SK-N-SH (cell line): Measurements from ENCODE around the gene HOXD10. TPM values are rescaled to one million over a fixed set of nuclear protein-coding genes. Genes with fewer than 3 reads are reported as not detected.

ENCODE experiments used
- CTCF ChIA-PET: fragments of 300-600, 350-600 bp; formaldehyde crosslinking; extraction: SDS; loops from one replicate; lab custom pipeline; 2021; lab: Yijun Ruan, JAX
- POLR2A ChIA-PET: fragments of 350-600 bp; sonication (Branson Sonifier 250); formaldehyde crosslinking; extraction: SDS; loops from one replicate; lab custom pipeline; 2020; ENCODE audit warnings: antibody characterized with exemption, inconsistent platforms; lab: Yijun Ruan, JAX
- DNase-seq: peaks from one replicate; pipeline ENCODE4 v3.0.0; 2012
- H2AFZ ChIP-seq: fragments of 200-600 bp; sonication (generic); 2 replicates; pipeline ENCODE4 v1.8.1; 2016; ENCODE audit warnings: antibody characterized with exemption, mild to moderate bottlenecking, low read depth
- H3F3A ChIP-seq: fragments of 200-600 bp; sonication (generic); replicated peaks from 2 replicates; pipeline ENCODE3; 2016; ENCODE audit warnings: antibody characterized with exemption, mild to moderate bottlenecking; ENCODE audit not compliant: insufficient read depth
- H3K27ac ChIP-seq, 2 experiments: fragments of 200-500 bp in 1 of 2; fragments of 200-600 bp in 1 of 2; sonication (Bioruptor generic) in 1 of 2; sonication (generic), shearing (Covaris generic) in 1 of 2; 2 replicates each; pipeline versions ENCODE4 v1.5.1 to v1.6.1; 2014 to 2016; ENCODE audit warnings: low read depth in 2 of 2, inconsistent platforms in 1 of 2, low read length in 1 of 2, mild to moderate bottlenecking in 1 of 2, mixed read lengths in 1 of 2
- H3K27me3 ChIP-seq: fragments of 200-600 bp; sonication (generic), shearing (Covaris generic); 2 replicates; pipeline ENCODE4 v1.6.1; 2016; ENCODE audit warnings: mixed run types; ENCODE audit not compliant: insufficient read depth
- H3K36me3 ChIP-seq, 2 experiments: fragments of 200-500 bp in 1 of 2; fragments of 200-600 bp in 1 of 2; sonication (Bioruptor generic) in 1 of 2; sonication (generic) in 1 of 2; replicated peaks in 1 of 2; 2 replicates each; pipeline versions ENCODE3 to v1.5.1; 2014 to 2016; ENCODE audit warnings: low read length in 1 of 2, mild to moderate bottlenecking in 1 of 2; ENCODE audit not compliant: insufficient read depth in 2 of 2, control insufficient read depth in 1 of 2
- H3K4me1 ChIP-seq, 2 experiments: fragments of 200-500 bp in 1 of 2; fragments of 200-600 bp in 1 of 2; sonication (Bioruptor generic) in 1 of 2; sonication (generic), shearing (Covaris generic) in 1 of 2; 2 replicates each; pipeline versions ENCODE4 v1.5.1 to v1.6.1; 2014 to 2016; ENCODE audit warnings: low read depth in 1 of 2, low read length in 1 of 2, mixed run types in 1 of 2; ENCODE audit not compliant: insufficient read depth in 2 of 2, control insufficient read depth in 1 of 2
- H3K4me2 ChIP-seq: fragments of 200-600 bp; sonication (generic), shearing (Covaris generic); 2 replicates; pipeline ENCODE4 v1.6.1; 2017; ENCODE audit warnings: mixed run types
- H3K4me3 ChIP-seq, 2 experiments: fragments of 200-500 bp in 1 of 2; fragments of 200-600 bp in 1 of 2; sonication (Bioruptor generic) in 1 of 2; sonication (generic), shearing (Covaris generic) in 1 of 2; 2 replicates each; pipeline versions ENCODE4 v1.5.1 to v1.8.1; 2014 to 2016; ENCODE audit warnings: low read depth in 2 of 2, inconsistent platforms in 1 of 2, low read length in 1 of 2, mild to moderate bottlenecking in 1 of 2, mixed read lengths in 1 of 2, moderate library complexity in 1 of 2
- H3K79me2 ChIP-seq: fragments of 200-600 bp; sonication (generic); 2 replicates; pipeline ENCODE4 v1.8.1; 2017; ENCODE audit warnings: mild to moderate bottlenecking; ENCODE audit not compliant: insufficient read depth
- H3K9ac ChIP-seq: fragments of 200-600 bp; sonication (generic); 2 replicates; pipeline ENCODE4 v1.6.1; 2017; ENCODE audit warnings: mixed run types
- H3K9me2 ChIP-seq: fragments of 200-600 bp; sonication (generic); 2 replicates; pipeline ENCODE4 v1.6.1; 2017; ENCODE audit warnings: mixed run types
- H3K9me3 ChIP-seq: fragments of 200-600 bp; sonication (generic); 2 replicates; pipeline ENCODE4 v1.6.1; 2017; ENCODE audit warnings: mixed run types, mild to moderate bottlenecking, moderate library complexity
- H4K20me1 ChIP-seq: fragments of 200-600 bp; sonication (generic); 2 replicates; pipeline ENCODE4 v1.6.1; 2017; ENCODE audit warnings: mild to moderate bottlenecking, mixed run types; ENCODE audit not compliant: insufficient read depth
- ELF1 ChIP-seq: IDR thresholded peaks from 2 replicates; pipeline ENCODE4 v1.4.0; 2012
- FOXJ3 ChIP-seq: sonication (generic); formaldehyde crosslinking; IDR thresholded peaks from 2 replicates; pipeline ENCODE4 v1.5.1; 2020; ENCODE audit warnings: mild to moderate bottlenecking, missing genetic modification reagents
- IRF3 ChIP-seq: fragments of 150-350 bp; IDR thresholded peaks from 2 replicates; pipeline ENCODE4 v1.6.1; 2016; ENCODE audit warnings: mild to moderate bottlenecking, low read depth, low read length
- MXI1 ChIP-seq: IDR thresholded peaks from 2 replicates; pipeline ENCODE4 v1.6.1; 2012; ENCODE audit warnings: mild to moderate bottlenecking, low read depth, low read length, improper control_type of control experiment
- NFIC ChIP-seq: IDR thresholded peaks from 2 replicates; pipeline ENCODE4 v1.4.0; 2012; ENCODE audit warnings: borderline replicate concordance
- RAD21 ChIP-seq: IDR thresholded peaks from 2 replicates; pipeline ENCODE4 v1.6.1; 2012; ENCODE audit warnings: mild to moderate bottlenecking, low read length
- TEAD4 ChIP-seq: IDR thresholded peaks from 2 replicates; pipeline ENCODE4 v1.4.0; 2012; ENCODE audit warnings: mild to moderate bottlenecking, borderline replicate concordance; ENCODE audit not compliant: insufficient read depth
- USF2 ChIP-seq: fragments of 150-350 bp; IDR thresholded peaks from 2 replicates; pipeline ENCODE4 v1.6.1; 2017; ENCODE audit warnings: antibody characterized with exemption, low read length, low read depth, borderline replicate concordance
- WGBS: methylation state at CpG from one replicate; pipeline ENCODE4 v1.1.6; 2017; ENCODE audit warnings: low lambda C conversion rate; 5-methylcytosine and 5-hydroxymethylcytosine counted together
- polyA plus RNA-seq, 3 experiments: library from polyadenylated mRNA; depleted of rRNA; stranded (reverse); fragments of >200 nt; gene quantifications; 2 replicates each; pipeline ENCODE4 v1.2.3, GENCODE V29; 2012

The HOXD10 gene
- polyA plus RNA-seq, 1 of the 3 experiments (the other 2 are of a cell fraction) = 0.10 TPM

GRCh38 chr2:176142281-176142680 is 25.7 kb downstream of the HOXD10 start (continued):
- TF ChIP-seq IRF3 = no peak
- no peak for TF ChIP-seq ELF1
- no peak for TF ChIP-seq MXI1

GRCh38 chr2:176145085-176145969 is 28.7 kb downstream of the HOXD10 start:
- H3K27me3 ChIP-seq = no peaks in the 10 kb centered on the region

GRCh38 chr2:176146101-176146500 is 29.5 kb downstream of the HOXD10 start:
- 77% methylated on average over 6 of the region's 6 CpGs for WGBS
- Histone ChIP-seq H3K9ac (no peak overlapping the region), H3K36me3 (no peaks in the 10 kb centered on the region), H3K4me2 (no peak overlapping the region), H3K4me1 (peaks cover 0 to 9% of the 10 kb centered on the region in 2 experiments; a peak in 1 of 4 replicates), H3K27ac (no peak overlapping the region), H3K79me2 (peaks cover 9% of the 10 kb centered on the region), H4K20me1 (no peaks in the 10 kb centered on the region), H3K9me2 (no peaks in the 10 kb centered on the region), H3F3A (no peaks in the 10 kb centered on the region), H2AFZ (no peak overlapping the region), H3K9me3 (no peaks in the 10 kb centered on the region), H3K27me3 (no peaks in the 10 kb centered on the region), H3K4me3 (no peak overlapping the region)
- no peak for DNase-seq
- POLR2A ChIA-PET = no interaction called here
- TF ChIP-seq RAD21 = no peak
- no peak for TF ChIP-seq TEAD4
- CTCF ChIA-PET = interaction anchor here (1.2 to 11.3 kb wide), 6 partner anchors 22 to 506 kb away, joined by 3 to 154 read pairs (median 10); partner anchors contain the start of gene HOXD9

More at GRCh38 chr2:176145085-176145969, 28.7 kb downstream of the HOXD10 start:
- CTCF ChIA-PET = interaction anchor here (1.1 to 26.1 kb wide), 8 partner anchors 13 to 669 kb away, joined by 3 to 1047 read pairs (median 10); partner anchors contain the start of gene HOXD9
- H3K36me3 ChIP-seq = no peaks in the 10 kb centered on the region
- no peak overlapping the region for H3K9ac ChIP-seq
- no peaks in the 10 kb centered on the region for H3F3A ChIP-seq
- WGBS = 88% methylated on average over 4 of the region's 4 CpGs
- no peak overlapping the region for H3K4me2 ChIP-seq
- H4K20me1 ChIP-seq = no peaks in the 10 kb centered on the region
- no peak for TF ChIP-seq MXI1
- TF ChIP-seq USF2 = no peak
- no peak for TF ChIP-seq FOXJ3 (CRISPR knock-in tag)
- no peak for TF ChIP-seq NFIC
- no peaks in the 10 kb centered on the region for H3K9me2 ChIP-seq
- H3K79me2 ChIP-seq = peaks cover 13% of the 10 kb centered on the region
- no peaks in the 10 kb centered on the region for H3K9me3 ChIP-seq
- H3K4me1 ChIP-seq = peaks cover 0 to 14% of the 10 kb centered on the region in 2 experiments; a peak in 1 of 4 replicates
- H3K4me3 ChIP-seq = no peak overlapping the region
- H2AFZ ChIP-seq = no peak overlapping the region
- no peak overlapping the region; a peak in 1 of 4 replicates for H3K27ac ChIP-seq
- no peak for DNase-seq
- POLR2A ChIA-PET = interaction anchor here (0.5 kb wide), 1 partner anchor 511 kb away, joined by 3 read pairs; no protein-coding TSS in a partner anchor
